Upper lobe of left lung (tissue), 4 donors: Measurements from ENCODE around the gene WDR38.

Experiments used
- CTCF ChIP-seq, 6 experiments: fragments of 450-650 bp in 4 of 6; fragments of 200-600 bp in 2 of 6; sonication (generic) in 2 of 6; IDR thresholded peaks; one replicate each; pipeline ENCODE4 v1.5.1; 2016 to 2019; ENCODE audit warnings: antibody characterized with exemption in 6 of 6
- EP300 ChIP-seq, 4 donors: sonication (generic); formaldehyde crosslinking; IDR thresholded peaks; one replicate each; pipeline ENCODE4 v1.5.1; 2017; ENCODE audit warnings: antibody characterized with exemption in 4 of 4, control low read depth in 2 of 4

DNA sequence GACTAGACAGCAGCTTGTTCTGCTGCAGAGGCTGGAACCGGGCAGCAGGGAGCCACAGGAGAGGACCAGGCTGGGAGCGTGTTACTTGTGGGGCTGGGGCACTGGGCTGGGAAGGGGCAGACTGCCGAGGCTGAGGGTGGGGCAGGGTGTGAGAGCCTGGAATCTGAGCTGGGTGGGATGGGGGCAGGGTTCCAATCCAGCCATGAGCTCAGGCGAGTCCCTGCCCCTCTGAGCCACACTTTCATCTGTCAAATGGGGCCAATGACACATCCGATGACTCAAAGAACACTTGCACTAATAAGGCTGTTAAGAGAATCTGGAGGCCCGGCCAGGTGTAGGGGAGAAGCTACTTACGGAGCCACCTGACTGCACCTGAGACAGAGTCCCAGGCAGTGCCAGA is 18.7 kb upstream of the WDR38 start:
- TF ChIP-seq CTCF (IDR thresholded peaks at IDR 0.05) (no peak), EP300 (IDR thresholded peaks at IDR 0.05) (no peak)
